GM18519 (cell line): ENCODE results near the gene FYN.

Source experiments
- ATAC-seq: cut with Tn5 transposase; IDR thresholded peaks from one replicate; pipeline ENCODE4 v1.9.1; 2021; ENCODE audit warnings: mild to moderate bottlenecking, moderate library complexity; ENCODE audit not compliant: unreplicated experiment, low FRiP score

Gene FYN

GRCh38 chr6:111618407-111618806, 254.8 kb downstream of the FYN start:
- no peak for ATAC-seq

DNA sequence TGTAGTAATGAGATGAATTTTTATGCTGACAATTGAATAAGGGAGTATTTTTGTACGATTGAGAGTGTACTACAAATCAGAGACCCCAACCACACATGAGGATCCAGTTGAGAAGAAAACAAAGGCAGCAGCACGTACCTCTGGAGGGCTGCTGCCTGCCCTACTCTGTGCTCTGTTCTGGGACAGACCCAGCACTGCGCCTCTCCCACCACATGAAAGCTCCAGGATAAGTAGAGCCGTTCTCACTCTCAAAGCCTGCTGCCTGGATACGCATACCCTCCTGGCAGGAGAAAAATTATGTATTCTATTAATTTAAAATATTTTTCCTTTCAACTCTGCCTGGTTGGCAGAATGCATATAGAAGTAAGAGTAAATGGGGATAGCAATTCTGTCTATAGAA, 256.1 kb downstream of the FYN start:
- ATAC-seq: no peak

- no peak for ATAC-seq
Observed at GRCh38 chr6:111615916-111616612, 257.2 kb downstream of the FYN start.

DNA sequence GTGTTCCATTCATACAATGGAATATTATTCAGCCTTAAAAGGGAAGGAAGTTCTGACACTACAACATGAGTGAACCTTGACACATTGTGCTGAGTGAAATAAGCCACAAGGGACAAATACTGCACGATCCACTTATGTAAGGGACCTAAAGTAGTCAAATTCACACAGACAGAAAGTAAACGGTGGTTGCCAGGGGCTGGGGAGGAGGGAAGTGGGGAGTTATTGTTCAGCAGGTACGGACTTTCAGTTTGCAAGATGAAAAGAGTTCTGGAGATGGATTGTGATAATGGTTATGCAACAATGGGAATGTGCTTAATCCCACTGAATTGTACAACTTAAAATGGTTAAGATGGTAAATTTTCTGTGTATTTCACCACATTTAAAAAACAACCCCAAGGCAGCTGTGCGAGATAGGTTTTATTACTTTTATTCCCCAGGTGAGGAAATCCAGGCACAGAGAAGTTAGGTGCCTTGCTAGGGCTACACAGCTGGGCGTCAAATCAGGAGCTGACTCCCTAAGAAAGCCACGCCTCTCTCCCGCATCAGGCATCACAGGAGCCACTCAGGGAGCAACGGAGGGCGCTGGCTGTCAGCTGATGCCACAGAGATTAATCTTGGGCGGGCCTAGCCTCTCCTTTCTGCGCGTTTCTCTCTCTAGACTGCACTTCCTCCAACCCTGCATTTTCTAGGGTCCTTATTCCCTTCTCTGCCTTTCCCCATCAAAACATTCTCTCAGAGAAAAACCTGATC, 258.2 kb downstream of the FYN start:
- no peak for ATAC-seq

GRCh38 chr6:111612379-111612778, 260.9 kb downstream of the FYN start:
- no peak for ATAC-seq

DNA sequence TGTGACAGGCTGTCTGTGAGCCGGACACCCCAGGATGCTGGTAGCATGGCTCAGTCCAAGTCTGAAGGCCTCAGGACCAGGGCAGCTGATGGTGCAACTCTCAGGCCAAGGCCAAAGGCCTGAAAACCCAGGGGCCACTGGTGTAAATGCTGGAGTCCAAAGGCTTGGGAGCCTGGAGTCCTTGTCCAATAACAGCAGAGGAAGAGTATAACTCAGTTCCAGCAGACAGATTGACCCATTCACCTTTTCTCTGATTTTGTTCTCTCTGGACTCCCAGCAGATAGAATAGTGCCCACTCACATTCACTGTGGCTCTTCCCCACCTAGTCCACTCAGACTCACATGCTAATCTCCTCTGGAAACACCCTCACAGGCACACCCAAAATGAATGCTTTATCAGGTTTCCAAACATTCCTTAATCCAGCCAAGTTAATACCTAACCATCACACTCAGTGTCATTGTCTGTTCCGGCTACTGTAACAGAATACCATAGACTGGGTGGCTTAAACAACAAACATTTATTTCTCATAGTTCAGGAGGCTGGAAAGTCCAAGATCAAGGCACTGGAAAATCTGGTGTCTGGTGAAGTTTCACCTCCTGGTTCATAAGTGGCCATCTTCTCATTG, 262.6 kb downstream of the FYN start:
- no peak for ATAC-seq
